K562 (cell line): ENCODE results near the gene ZBTB49. TPM values are rescaled to one million over a fixed set of nuclear protein-coding genes. Genes with fewer than 3 reads are reported as not detected.
A peak's percentile ranks its signal among the peaks of the same experiment; 100 is the strongest.

Experiments used
- CREB1 ChIP-seq, 2 experiments: sonication (generic) in 1 of 2; formaldehyde crosslinking in 1 of 2; IDR thresholded peaks; 2 replicates each; pipeline versions ENCODE4 v1.6.1 to v1.8.0; 2012 to 2022; ENCODE audit warnings: inconsistent platforms in 1 of 2, mild to moderate bottlenecking in 1 of 2, missing genetic modification reagents in 1 of 2, moderate library complexity in 1 of 2
- FIP1L1 ChIP-seq: fragments of 200-400 bp; formaldehyde crosslinking; IDR thresholded peaks from 2 replicates; pipeline ENCODE4 v1.6.1; 2018; ENCODE audit warnings: mild to moderate bottlenecking, low read depth, low read length; ENCODE audit not compliant: poor library complexity, severe bottlenecking
- FOXA3 ChIP-seq, 2 experiments: fragments of 450-650 bp in 1 of 2; sonication (generic) in 1 of 2; formaldehyde crosslinking; IDR thresholded peaks in 1 of 2; conservative IDR thresholded peaks in 1 of 2; 2 replicates each; pipeline versions ENCODE4 v1.4.0 to v1.8.0; 2020 to 2022; ENCODE audit warnings: mild to moderate bottlenecking in 2 of 2, missing genetic modification reagents in 1 of 2
- HNRNPLL ChIP-seq: fragments of 200-400 bp; formaldehyde crosslinking; IDR thresholded peaks from 2 replicates; pipeline ENCODE4 v1.6.1; 2017; ENCODE audit warnings: low read length, low read depth, mild to moderate bottlenecking; ENCODE audit not compliant: poor library complexity, severe bottlenecking
- SREBF1 ChIP-seq: fragments of 150-350 bp; IDR thresholded peaks from 2 replicates; pipeline ENCODE4 v1.6.1; 2014; ENCODE audit warnings: antibody characterized with exemption, low read depth, low read length, borderline replicate concordance
- TCF3 ChIP-seq: sonication (generic); formaldehyde crosslinking; IDR thresholded peaks from 2 replicates; pipeline ENCODE4 v1.4.0; 2020; ENCODE audit warnings: mild to moderate bottlenecking, missing genetic modification reagents
- ZNF165 ChIP-seq: fragments of 250-450 bp; sonication (Bioruptor Pico); IDR thresholded peaks from 2 replicates; pipeline ENCODE4 v1.4.0; 2020; ENCODE audit warnings: borderline replicate concordance
- ZNF507 ChIP-seq: conservative IDR thresholded peaks from 2 replicates; pipeline ENCODE4 v1.6.1; 2017; ENCODE audit warnings: missing genetic modification characterization, missing compliant biosample characterization
- polyA plus RNA-seq, 8 experiments: library from polyadenylated mRNA; depleted of rRNA in 4 of 8; stranded (reverse) in 5 of 8; unstranded in 3 of 8; fragments of >200 nt; fragmentation: Nextera tagmentation in 2 of 8; fragmentation: Illumina TruSeq in 1 of 8; extraction: Ambion mirVana in 2 of 8; extraction: Trizol in 1 of 8; gene quantifications; 2 replicates each; pipeline versions ENCODE4 v1.2.1 to v1.2.3, GENCODE V29; 2011 to 2014; ENCODE audit warnings: inconsistent platforms in 1 of 8, missing spikeins in 1 of 8
- total RNA-seq, 7 experiments: library from RNA; depleted of rRNA in 6 of 7; stranded (reverse); fragments of >200 nt in 6 of 7; fragmentation: Illumina TruSeq in 2 of 7; extraction: Trizol in 2 of 7; gene quantifications; 2 replicates each; pipeline versions ENCODE4 v1.2.1 to v1.2.3, GENCODE V29; 2011 to 2021; ENCODE audit warnings: low replicate concordance in 1 of 7
- TF ChIP-seq, protein P1 (sequence below): fragments of 450-650 bp; IDR thresholded peaks from one replicate; pipeline ENCODE4 v1.6.1; 2018; ENCODE audit warnings: mild to moderate bottlenecking, moderate library complexity; ENCODE audit not compliant: partially characterized antibody
- TF ChIP-seq, protein P2 (sequence below): fragments of 250-450 bp; sonication (Bioruptor Pico); IDR thresholded peaks from 2 replicates; pipeline ENCODE4 v1.9.0; 2021; ENCODE audit warnings: mild to moderate bottlenecking, inconsistent platforms
- TF ChIP-seq, protein P3 (sequence below): fragments of 200-800 bp; sonication (Bioruptor generic); IDR thresholded peaks from 2 replicates; pipeline ENCODE4 v1.6.1; 2017; ENCODE audit warnings: missing genetic modification characterization, missing compliant biosample characterization
- TF ChIP-seq, protein P4 (sequence below), 2 experiments: fragments of 450-650 bp; IDR thresholded peaks; 2 replicates each; pipeline ENCODE4 v1.6.1; 2016; ENCODE audit warnings: mild to moderate bottlenecking in 2 of 2, borderline replicate concordance in 1 of 2, low read depth in 1 of 2, moderate library complexity in 1 of 2

ZBTB49 gene
- total and polyA plus RNA-seq, 9 of the 15 experiments (the other 6 are each of a cell fraction or from before 2014, with no cell fraction given), result 0.49 to 8.0 (median 4.2) TPM

DNA sequence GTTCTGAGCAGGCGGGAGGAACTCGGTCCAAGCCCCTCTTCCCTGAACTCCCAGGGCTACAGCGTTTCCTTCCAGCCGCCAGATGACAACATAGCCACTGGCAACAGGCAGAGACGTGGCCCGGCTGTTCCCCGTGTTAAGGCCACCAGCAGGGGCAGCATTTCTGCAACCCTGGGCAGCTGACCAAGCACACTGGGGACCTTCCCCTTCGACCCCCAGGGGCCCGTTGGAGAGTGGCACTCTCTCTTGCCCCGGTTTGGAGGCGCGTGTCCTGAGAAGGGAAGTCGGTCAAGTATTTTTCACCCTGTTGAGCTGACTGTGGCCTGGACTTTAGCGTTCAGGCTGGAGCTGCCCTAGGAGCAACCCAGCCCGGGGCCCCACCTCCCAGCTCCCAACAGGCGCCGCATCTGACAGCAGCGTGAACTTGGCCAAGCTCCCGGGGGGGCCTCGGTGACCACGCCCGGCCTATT lies 37.6 kb downstream of the ZBTB49 start (continued):
- TF ChIP-seq, protein P1, sequence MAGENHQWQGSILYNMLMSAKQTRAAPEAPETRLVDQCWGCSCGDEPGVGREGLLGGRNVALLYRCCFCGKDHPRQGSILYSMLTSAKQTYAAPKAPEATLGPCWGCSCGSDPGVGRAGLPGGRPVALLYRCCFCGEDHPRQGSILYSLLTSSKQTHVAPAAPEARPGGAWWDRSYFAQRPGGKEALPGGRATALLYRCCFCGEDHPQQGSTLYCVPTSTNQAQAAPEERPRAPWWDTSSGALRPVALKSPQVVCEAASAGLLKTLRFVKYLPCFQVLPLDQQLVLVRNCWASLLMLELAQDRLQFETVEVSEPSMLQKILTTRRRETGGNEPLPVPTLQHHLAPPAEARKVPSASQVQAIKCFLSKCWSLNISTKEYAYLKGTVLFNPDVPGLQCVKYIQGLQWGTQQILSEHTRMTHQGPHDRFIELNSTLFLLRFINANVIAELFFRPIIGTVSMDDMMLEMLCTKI, result no peak
- TF ChIP-seq, protein P2, sequence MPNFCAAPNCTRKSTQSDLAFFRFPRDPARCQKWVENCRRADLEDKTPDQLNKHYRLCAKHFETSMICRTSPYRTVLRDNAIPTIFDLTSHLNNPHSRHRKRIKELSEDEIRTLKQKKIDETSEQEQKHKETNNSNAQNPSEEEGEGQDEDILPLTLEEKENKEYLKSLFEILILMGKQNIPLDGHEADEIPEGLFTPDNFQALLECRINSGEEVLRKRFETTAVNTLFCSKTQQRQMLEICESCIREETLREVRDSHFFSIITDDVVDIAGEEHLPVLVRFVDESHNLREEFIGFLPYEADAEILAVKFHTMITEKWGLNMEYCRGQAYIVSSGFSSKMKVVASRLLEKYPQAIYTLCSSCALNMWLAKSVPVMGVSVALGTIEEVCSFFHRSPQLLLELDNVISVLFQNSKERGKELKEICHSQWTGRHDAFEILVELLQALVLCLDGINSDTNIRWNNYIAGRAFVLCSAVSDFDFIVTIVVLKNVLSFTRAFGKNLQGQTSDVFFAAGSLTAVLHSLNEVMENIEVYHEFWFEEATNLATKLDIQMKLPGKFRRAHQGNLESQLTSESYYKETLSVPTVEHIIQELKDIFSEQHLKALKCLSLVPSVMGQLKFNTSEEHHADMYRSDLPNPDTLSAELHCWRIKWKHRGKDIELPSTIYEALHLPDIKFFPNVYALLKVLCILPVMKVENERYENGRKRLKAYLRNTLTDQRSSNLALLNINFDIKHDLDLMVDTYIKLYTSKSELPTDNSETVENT (CRISPR knock-in tag), result no peak
- TF ChIP-seq ZNF165 (CRISPR knock-in tag) (no peak), ZNF507 (tag) (no peak), TCF3 (peak; percentile 19; the same call in 1 of the 2 replicates), FIP1L1 (no peak), SREBF1 (no peak), HNRNPLL (no peak), FOXA3 (CRISPR knock-in tag; conservative IDR thresholded peaks at IDR 0.05 in 1 of 2, IDR thresholded peaks at IDR 0.05 in 1 of 2) (0 out of 4 replicates have a peak, but pooled peaks of 1 of the 2 experiments have one; percentile 19), CREB1 (IDR thresholded peaks at IDR 0.05) (no peak), CREB1 (CRISPR knock-in tag; IDR thresholded peaks at IDR 0.05) (no peak)
- TF ChIP-seq, protein P3, sequence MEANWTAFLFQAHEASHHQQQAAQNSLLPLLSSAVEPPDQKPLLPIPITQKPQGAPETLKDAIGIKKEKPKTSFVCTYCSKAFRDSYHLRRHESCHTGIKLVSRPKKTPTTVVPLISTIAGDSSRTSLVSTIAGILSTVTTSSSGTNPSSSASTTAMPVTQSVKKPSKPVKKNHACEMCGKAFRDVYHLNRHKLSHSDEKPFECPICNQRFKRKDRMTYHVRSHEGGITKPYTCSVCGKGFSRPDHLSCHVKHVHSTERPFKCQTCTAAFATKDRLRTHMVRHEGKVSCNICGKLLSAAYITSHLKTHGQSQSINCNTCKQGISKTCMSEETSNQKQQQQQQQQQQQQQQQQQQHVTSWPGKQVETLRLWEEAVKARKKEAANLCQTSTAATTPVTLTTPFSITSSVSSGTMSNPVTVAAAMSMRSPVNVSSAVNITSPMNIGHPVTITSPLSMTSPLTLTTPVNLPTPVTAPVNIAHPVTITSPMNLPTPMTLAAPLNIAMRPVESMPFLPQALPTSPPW (CRISPR knock-in tag), result 0 out of 2 replicates have a peak, but pooled peaks have one; percentile 18
- TF ChIP-seq, protein P4, sequence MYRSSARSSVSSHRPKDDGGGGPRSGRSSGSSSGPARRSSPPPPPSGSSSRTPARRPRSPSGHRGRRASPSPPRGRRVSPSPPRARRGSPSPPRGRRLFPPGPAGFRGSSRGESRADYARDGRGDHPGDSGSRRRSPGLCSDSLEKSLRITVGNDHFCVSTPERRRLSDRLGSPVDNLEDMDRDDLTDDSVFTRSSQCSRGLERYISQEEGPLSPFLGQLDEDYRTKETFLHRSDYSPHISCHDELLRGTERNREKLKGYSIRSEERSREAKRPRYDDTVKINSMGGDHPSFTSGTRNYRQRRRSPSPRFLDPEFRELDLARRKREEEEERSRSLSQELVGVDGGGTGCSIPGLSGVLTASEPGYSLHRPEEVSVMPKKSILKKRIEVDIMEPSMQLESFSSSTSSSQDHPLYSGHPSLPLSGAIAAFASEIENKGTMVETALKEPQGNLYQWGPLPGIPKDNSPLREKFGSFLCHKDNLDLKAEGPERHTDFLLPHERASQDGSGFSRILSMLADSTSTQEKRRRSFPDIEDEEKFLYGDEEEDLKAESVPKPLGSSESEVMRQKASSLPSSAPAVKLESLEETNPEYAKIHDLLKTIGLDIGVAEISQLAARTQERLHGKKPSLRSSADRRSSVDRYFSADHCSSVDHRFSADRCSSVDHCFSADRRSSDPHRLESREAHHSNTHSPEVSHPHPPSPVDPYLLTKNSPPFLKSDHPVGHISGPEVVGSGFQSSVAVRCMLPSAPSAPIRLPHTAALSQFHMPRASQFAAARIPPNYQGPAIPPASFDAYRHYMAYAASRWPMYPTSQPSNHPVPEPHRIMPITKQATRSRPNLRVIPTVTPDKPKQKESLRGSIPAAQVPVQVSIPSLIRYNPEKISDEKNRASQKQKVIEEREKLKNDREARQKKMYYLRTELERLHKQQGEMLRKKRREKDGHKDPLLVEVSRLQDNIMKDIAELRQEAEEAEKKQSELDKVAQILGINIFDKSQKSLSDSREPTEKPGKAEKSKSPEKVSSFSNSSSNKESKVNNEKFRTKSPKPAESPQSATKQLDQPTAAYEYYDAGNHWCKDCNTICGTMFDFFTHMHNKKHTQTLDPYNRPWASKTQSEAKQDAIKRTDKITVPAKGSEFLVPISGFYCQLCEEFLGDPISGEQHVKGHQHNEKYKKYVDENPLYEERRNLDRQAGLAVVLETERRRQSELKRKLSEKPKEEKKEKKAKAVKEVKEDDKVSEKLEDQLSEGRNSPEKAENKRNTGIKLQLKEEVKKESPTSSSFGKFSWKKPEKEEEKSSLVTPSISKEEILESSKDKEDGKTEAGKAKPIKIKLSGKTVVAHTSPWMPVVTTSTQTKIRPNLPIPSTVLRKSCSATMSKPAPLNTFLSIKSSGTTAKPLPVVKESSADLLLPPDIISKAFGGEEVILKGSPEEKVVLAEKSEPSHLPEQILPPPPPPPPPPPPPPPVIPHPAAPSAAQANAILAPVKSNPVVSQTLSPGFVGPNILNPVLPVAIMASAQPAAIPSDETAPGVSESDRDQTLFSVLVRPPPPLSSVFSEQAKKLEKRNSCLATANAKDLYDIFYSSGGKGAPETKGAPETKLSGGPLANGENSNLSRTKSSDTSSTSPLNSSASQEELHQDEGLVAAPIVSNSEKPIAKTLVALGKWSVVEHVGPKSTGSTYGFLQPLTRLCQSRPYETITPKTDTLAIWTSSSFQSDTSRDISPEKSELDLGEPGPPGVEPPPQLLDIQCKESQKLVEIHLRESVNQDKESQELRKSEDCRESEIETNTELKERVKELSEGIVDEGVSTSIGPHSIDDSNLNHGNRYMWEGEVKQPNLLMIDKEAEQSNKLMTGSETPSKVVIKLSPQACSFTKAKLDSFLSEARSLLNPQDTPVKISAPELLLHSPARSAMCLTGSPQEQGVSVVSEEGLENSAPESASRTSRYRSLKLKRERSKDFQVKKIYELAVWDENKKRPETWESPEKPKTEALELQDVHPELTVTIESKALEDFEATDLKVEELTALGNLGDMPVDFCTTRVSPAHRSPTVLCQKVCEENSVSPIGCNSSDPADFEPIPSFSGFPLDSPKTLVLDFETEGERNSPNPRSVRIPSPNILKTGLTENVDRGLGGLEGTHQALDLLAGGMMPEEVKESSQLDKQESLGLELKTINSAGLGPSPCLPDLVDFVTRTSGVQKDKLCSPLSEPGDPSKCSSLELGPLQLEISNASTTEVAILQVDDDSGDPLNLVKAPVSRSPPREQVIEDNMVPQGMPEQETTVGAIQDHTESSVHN (IDR thresholded peaks at IDR 0.05; ENCODE audit: borderline replicate concordance in 1 of 2, low read depth in 1 of 2), result no peak
